HepG2 (cell line): ENCODE measurements around the gene NSF. TPM values are rescaled to one million over a fixed set of nuclear protein-coding genes. Genes with fewer than 3 reads are reported as not detected.
A peak's percentile ranks its signal among the peaks of the same experiment; 100 is the strongest.

Experiments
- ATAC-seq: fragments of 200-7000 bp; cut with Tn5 transposase; 3 replicates; pipeline ENCODE4 v1.9.1; 2020; ENCODE audit warnings: mild to moderate bottlenecking, moderate library complexity
- BruUV-seq: library from RNA; stranded (reverse); fragments of 400-500 nt; replicated peaks from 2 replicates; lab custom pipeline; 2021; lab: Mats Ljungman, UMichigan
- CTCF ChIA-PET: fragments of 300-600 bp; formaldehyde crosslinking; extraction: SDS; loops from one replicate; lab custom pipeline; 2021; ENCODE audit warnings: low total read pairs, inconsistent platforms, low intra/inter-chr PET ratio; lab: Yijun Ruan, JAX
- POLR2A ChIA-PET: fragments of 350-600 bp; sonication (Branson Sonifier 250); formaldehyde crosslinking; loops from one replicate; lab custom pipeline; 2020; ENCODE audit warnings: antibody characterized with exemption, inconsistent platforms; lab: Yijun Ruan, JAX
- DNase-seq: peaks from one replicate; pipeline ENCODE4 v3.0.0-alpha.2; 2015; ENCODE audit warnings: low spot score
- FAIRE-seq: peaks from 3 replicates; lab custom pipeline; 2011; peaks lifted over from hg19 to GRCh38; lab: Jason Lieb, UNC
- H2AFZ ChIP-seq: one replicate; pipeline ENCODE4 v1.6.1; 2011; ENCODE audit warnings: low read length, inconsistent platforms
- H3K27ac ChIP-seq: fragments of 300-600 bp; 3 replicates; pipeline ENCODE4 v1.8.0; 2011; ENCODE audit warnings: mixed run types, mild to moderate bottlenecking, mixed read lengths, low read length, inconsistent platforms; ENCODE audit not compliant: insufficient read depth; ENCODE audit errors: extremely low read length
- H3K27me3 ChIP-seq, 2 experiments: fragments of 200-600 bp in 1 of 2; 2 replicates in 1 of 2; 3 replicates in 1 of 2; pipeline versions ENCODE4 v1.6.0 to v1.8.0; 2011; ENCODE audit warnings: low read length in 2 of 2, mild to moderate bottlenecking in 2 of 2, moderate library complexity in 2 of 2, inconsistent platforms in 1 of 2; ENCODE audit not compliant: insufficient read depth in 2 of 2, control insufficient read depth in 1 of 2
- H3K36me3 ChIP-seq, 2 experiments: fragments of 200-600 bp in 1 of 2; replicated peaks in 1 of 2; 2 replicates in 1 of 2; 3 replicates in 1 of 2; pipeline versions ENCODE4 v1.5.1 to v1.8.0; 2011; ENCODE audit warnings: low read length in 2 of 2, inconsistent platforms in 1 of 2; ENCODE audit not compliant: insufficient read depth in 2 of 2, control insufficient read depth in 1 of 2
- H3K4me1 ChIP-seq: 2 replicates; pipeline ENCODE4 v1.5.1; 2012; ENCODE audit warnings: low read length, inconsistent platforms; ENCODE audit not compliant: insufficient read depth
- H3K4me2 ChIP-seq: 2 replicates; pipeline ENCODE4 v1.6.0; 2011; ENCODE audit warnings: low read depth, low read length, inconsistent platforms
- H3K4me3 ChIP-seq, 3 experiments: fragments of 200-600 bp in 1 of 3; sonication (generic), shearing (Covaris generic) in 1 of 3; replicated peaks in 1 of 3; 2 replicates each; pipeline ENCODE4 v1.5.1; 2011 to 2016; ENCODE audit warnings: low read length in 3 of 3, inconsistent platforms in 2 of 3, low read depth in 2 of 3, mild to moderate bottlenecking in 2 of 3, control low read depth in 1 of 3, mixed read lengths in 1 of 3; ENCODE audit not compliant: insufficient read depth in 1 of 3
- H3K79me2 ChIP-seq: one replicate; pipeline ENCODE4 v1.6.1; 2011; ENCODE audit warnings: low read length, inconsistent platforms; ENCODE audit not compliant: insufficient read depth
- H3K9ac ChIP-seq: 2 replicates; pipeline ENCODE4 v1.6.0; 2011; ENCODE audit warnings: mild to moderate bottlenecking, low read depth, low read length, inconsistent platforms; ENCODE audit not compliant: insufficient read depth
- H3K9me3 ChIP-seq: 2 replicates; pipeline ENCODE4 v1.5.1; 2012; ENCODE audit warnings: mild to moderate bottlenecking, low read length
- H4K20me1 ChIP-seq: 2 replicates; pipeline ENCODE4 v1.6.0; 2011; ENCODE audit warnings: inconsistent platforms, mild to moderate bottlenecking, low read length, moderate library complexity; ENCODE audit not compliant: insufficient read depth
- AGO2 ChIP-seq: fragments of 200-400 bp; formaldehyde crosslinking; optimal IDR thresholded peaks from 2 replicates; pipeline ENCODE3; 2017; ENCODE audit warnings: mild to moderate bottlenecking, low read depth, low read length, moderate library complexity
- ARNT2 ChIP-seq: sonication (generic); formaldehyde crosslinking; IDR thresholded peaks from 2 replicates; pipeline ENCODE4 v1.8.0; 2022; ENCODE audit warnings: mild to moderate bottlenecking, low read depth, missing genetic modification reagents, moderate library complexity
- DNMT3B ChIP-seq: conservative IDR thresholded peaks from 2 replicates; pipeline ENCODE4 v1.6.1; 2016; ENCODE audit warnings: missing biosample characterization, control low read depth
- FOSL2 ChIP-seq: sonication (generic); formaldehyde crosslinking; IDR thresholded peaks from 2 replicates; pipeline ENCODE4 v1.4.0; 2020; ENCODE audit warnings: missing genetic modification reagents
- FOXC1 ChIP-seq: sonication (generic); formaldehyde crosslinking; IDR thresholded peaks from 2 replicates; pipeline ENCODE4 v1.8.0; 2022; ENCODE audit warnings: mild to moderate bottlenecking, missing genetic modification reagents, borderline replicate concordance
- KDM2A ChIP-seq: sonication (generic); formaldehyde crosslinking; IDR thresholded peaks from 2 replicates; pipeline ENCODE4 v1.4.0; 2020; ENCODE audit warnings: low read depth, missing genetic modification reagents, borderline replicate concordance
- KLF13 ChIP-seq: sonication (generic); formaldehyde crosslinking; IDR thresholded peaks from 2 replicates; pipeline ENCODE4 v1.4.0; 2020; ENCODE audit warnings: mild to moderate bottlenecking, missing genetic modification reagents
- MED1 ChIP-seq: sonication (generic); formaldehyde crosslinking; IDR thresholded peaks from 2 replicates; pipeline ENCODE4 v1.4.0; 2020; ENCODE audit warnings: missing genetic modification reagents
- MXD4 ChIP-seq: IDR thresholded peaks from 2 replicates; pipeline ENCODE4 v1.6.1; 2016; ENCODE audit warnings: mild to moderate bottlenecking, missing biosample characterization, missing genetic modification reagents
- MYC ChIP-seq: sonication (generic); formaldehyde crosslinking; IDR thresholded peaks from 2 replicates; pipeline ENCODE4 v1.9.0; 2021; ENCODE audit warnings: missing genetic modification reagents, borderline replicate concordance
- NFATC3 ChIP-seq: sonication (generic); formaldehyde crosslinking; IDR thresholded peaks from 2 replicates; pipeline ENCODE4 v1.5.1; 2020; ENCODE audit warnings: mild to moderate bottlenecking, missing genetic modification reagents
- NFKB2 ChIP-seq: sonication (generic); formaldehyde crosslinking; IDR thresholded peaks from 2 replicates; pipeline ENCODE4 v1.4.0; 2020; ENCODE audit warnings: missing genetic modification reagents, borderline replicate concordance
- NFRKB ChIP-seq: fragments of 450-650 bp; IDR thresholded peaks from 2 replicates; pipeline ENCODE4 v1.6.1; 2017
- NKX3-1 ChIP-seq: sonication (generic); formaldehyde crosslinking; IDR thresholded peaks from 2 replicates; pipeline ENCODE4 v1.5.0; 2020; ENCODE audit warnings: missing genetic modification reagents
- PCBP2 ChIP-seq: fragments of 200-400 bp; formaldehyde crosslinking; optimal IDR thresholded peaks from 2 replicates; pipeline ENCODE3; 2018; ENCODE audit warnings: low read length, low read depth; ENCODE audit not compliant: poor library complexity, severe bottlenecking
- PHF8 ChIP-seq: sonication (generic); formaldehyde crosslinking; IDR thresholded peaks from 2 replicates; pipeline ENCODE4 v1.5.0; 2020; ENCODE audit warnings: missing genetic modification reagents
- RXRB ChIP-seq: IDR thresholded peaks from 2 replicates; pipeline ENCODE4 v1.6.1; 2016; ENCODE audit warnings: borderline replicate concordance, missing genetic modification reagents, missing compliant biosample characterization
- STAG1 ChIP-seq: sonication (generic); formaldehyde crosslinking; IDR thresholded peaks from 2 replicates; pipeline ENCODE4 v1.4.0; 2020; ENCODE audit warnings: missing genetic modification reagents
- TAF15 ChIP-seq: fragments of 200-400 bp; formaldehyde crosslinking; IDR thresholded peaks from one replicate; pipeline ENCODE4 v1.6.1; 2018; ENCODE audit warnings: mild to moderate bottlenecking, low read depth, low read length; ENCODE audit not compliant: poor library complexity, severe bottlenecking
- YEATS2 ChIP-seq: sonication (generic); formaldehyde crosslinking; IDR thresholded peaks from 2 replicates; pipeline ENCODE4 v1.4.0; 2020; ENCODE audit warnings: missing genetic modification reagents, borderline replicate concordance
- ZMYM2 ChIP-seq: sonication (generic); formaldehyde crosslinking; IDR thresholded peaks from 2 replicates; pipeline ENCODE4 v1.8.0; 2022; ENCODE audit warnings: mild to moderate bottlenecking, missing genetic modification reagents
- ZNF17 ChIP-seq: sonication (generic); formaldehyde crosslinking; IDR thresholded peaks from 2 replicates; pipeline ENCODE4 v1.5.0; 2020; ENCODE audit warnings: mild to moderate bottlenecking, missing genetic modification reagents
- ZNF264 ChIP-seq: sonication (generic); formaldehyde crosslinking; IDR thresholded peaks from 2 replicates; pipeline ENCODE4 v1.4.0; 2020; ENCODE audit warnings: missing genetic modification reagents
- ZNF75D ChIP-seq: sonication (generic); formaldehyde crosslinking; IDR thresholded peaks from 2 replicates; pipeline ENCODE4 v1.8.1; 2023; ENCODE audit warnings: missing genetic modification reagents, mild to moderate bottlenecking, borderline replicate concordance
- WGBS: methylation state at CpG from one replicate; pipeline ENCODE4 v1.1.6; 2017; ENCODE audit warnings: low lambda C conversion rate; 5-methylcytosine and 5-hydroxymethylcytosine counted together
- in situ Hi-C: cut with HindIII; loops from 2 replicates; pipeline ENCODE4 v1.10.0; 2017; ENCODE audit warnings: low pct_unique_long_range_greater_than_20kb; ENCODE audit not compliant: extremely low pct_ligation_motif_present
- intact Hi-C: fragments of 100-400 bp; cut with micrococcal nuclease; formaldehyde crosslinking; loops from one replicate; pipeline ENCODE4 v1.10.0; 2022; ENCODE audit not compliant: unreplicated experiment
- polyA plus RNA-seq, 8 experiments: library from polyadenylated mRNA; depleted of rRNA in 3 of 8; stranded (reverse) in 7 of 8; unstranded in 1 of 8; fragments of >200 nt; fragmentation: Illumina TruSeq in 4 of 8; extraction: Trizol in 4 of 8; gene quantifications; 2 replicates each; pipeline versions ENCODE4 v1.2.1 to v1.2.3, GENCODE V29; 2011 to 2016; ENCODE audit warnings: low read depth in 4 of 8, missing spikeins in 1 of 8, mixed read lengths in 1 of 8; ENCODE audit not compliant: insufficient read depth in 1 of 8
- total RNA-seq, 5 experiments: library from RNA; depleted of rRNA; stranded (reverse); fragments of >200 nt; fragmentation: Illumina TruSeq; extraction: Trizol; gene quantifications; 2 replicates each; pipeline ENCODE4 v1.2.3, GENCODE V29; 2016; ENCODE audit warnings: low read depth in 1 of 5
- TF ChIP-seq, protein P1 (sequence below): sonication (generic); formaldehyde crosslinking; IDR thresholded peaks from 2 replicates; pipeline ENCODE4 v1.4.0; 2020; ENCODE audit warnings: missing genetic modification reagents
- TF ChIP-seq, protein P2 (sequence below): IDR thresholded peaks from 2 replicates; pipeline ENCODE4 v1.6.1; 2016; ENCODE audit warnings: missing genetic modification reagents, missing compliant biosample characterization

The NSF gene
- total and polyA plus RNA-seq, 2 of the 13 experiments (the other 11 are each of a cell fraction or from before 2014, with no cell fraction given) = 21.9 to 37.8 TPM

DNA sequence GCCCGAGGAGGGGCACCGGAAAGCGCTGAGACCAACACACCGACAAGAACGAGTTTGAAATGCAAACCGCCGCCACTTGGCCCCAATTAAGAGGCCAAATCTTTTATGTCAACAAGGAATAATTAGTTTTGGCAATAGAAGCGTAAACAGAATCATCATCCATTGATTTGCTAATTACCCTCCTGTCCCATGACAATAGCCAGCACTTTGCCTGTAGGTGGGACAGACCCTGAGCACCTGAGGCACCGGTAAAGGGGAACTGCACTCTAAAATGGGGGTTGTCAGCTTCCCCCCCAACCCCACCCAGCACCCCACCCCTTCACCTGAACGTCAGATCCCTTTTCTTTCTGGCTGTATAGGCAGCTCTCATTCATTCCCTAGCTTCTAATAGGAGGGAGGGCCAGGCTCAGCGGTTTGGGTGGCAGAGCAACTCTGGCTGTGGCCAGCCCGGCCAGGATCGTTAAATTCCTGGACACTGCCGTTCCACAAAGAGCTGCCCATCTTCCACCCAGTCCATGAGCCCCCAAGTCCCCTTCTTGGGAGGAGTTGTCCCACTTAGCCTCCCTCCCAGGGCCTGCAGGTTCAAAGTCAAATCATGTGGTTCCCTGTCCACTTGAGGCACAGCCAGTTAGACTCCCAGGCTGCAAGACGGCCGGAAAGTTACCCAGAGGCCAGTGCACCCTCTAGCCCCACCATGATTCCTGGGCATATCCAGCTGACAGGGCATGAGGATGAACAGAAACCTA lies 182.2 kb downstream of the NSF start:
- Histone ChIP-seq H3K4me2 (peak overlapping the region; percentile 98), H3K4me3 (peak overlapping the region; percentile 67 to 82 (median 69)), H3K27ac (peak overlapping the region; percentile 71), H3K9me3 (no peaks in the 10 kb centered on the region), H3K36me3 (no peaks in the 10 kb centered on the region), H4K20me1 (no peaks in the 10 kb centered on the region), H2AFZ (no peak overlapping the region), H3K79me2 (no peaks in the 10 kb centered on the region), H3K9ac (peak overlapping the region; percentile 76), H3K27me3 (0 out of 5 replicates have a peak, but pooled peaks cover 0 to 1% of the 10 kb centered on the region in 2 experiments), H3K4me1 (peaks cover 51% of the 10 kb centered on the region)
- BruUV-seq = no TSS peak
- ChIA-PET CTCF (no interaction called here), POLR2A (interaction anchor here (1.0 kb wide), 1 partner anchor 9 kb away, joined by 3 read pairs; no protein-coding TSS in a partner anchor)
- 3% methylated on average over 16 of the region's 16 CpGs for WGBS
- FAIRE-seq (peak; percentile 18), ATAC-seq (peak; percentile 31), DNase-seq (no peak)
- intact Hi-C loops = no loop called here
- in situ Hi-C loops = no loop called here
- TF ChIP-seq AGO2 (no peak), ZNF17 (CRISPR knock-in tag) (no peak), ARNT2 (CRISPR knock-in tag) (no peak; the same call in 1 of the 2 replicates), STAG1 (no peak), NFRKB (no peak), NFKB2 (CRISPR knock-in tag) (no peak), YEATS2 (CRISPR knock-in tag) (no peak), MED1 (CRISPR knock-in tag) (no peak), RXRB (CRISPR knock-in tag) (no peak), MXD4 (no peak; the same call in 1 of the 2 replicates), ZNF264 (CRISPR knock-in tag) (no peak), NKX3-1 (CRISPR knock-in tag) (no peak), FOSL2 (CRISPR knock-in tag) (no peak), ZMYM2 (CRISPR knock-in tag) (no peak), MYC (CRISPR knock-in tag) (peak; percentile 40; the same call in 1 of the 2 replicates), FOXC1 (CRISPR knock-in tag) (0 out of 2 replicates have a peak, but pooled peaks have one; percentile 12), PHF8 (CRISPR knock-in tag) (no peak; the same call in 1 of the 2 replicates), KLF13 (CRISPR knock-in tag) (no peak), NFATC3 (CRISPR knock-in tag) (no peak), KDM2A (no peak), TAF15 (no peak), DNMT3B (CRISPR knock-in tag) (no peak), PCBP2 (no peak), ZNF75D (no peak)
- TF ChIP-seq, protein P1, sequence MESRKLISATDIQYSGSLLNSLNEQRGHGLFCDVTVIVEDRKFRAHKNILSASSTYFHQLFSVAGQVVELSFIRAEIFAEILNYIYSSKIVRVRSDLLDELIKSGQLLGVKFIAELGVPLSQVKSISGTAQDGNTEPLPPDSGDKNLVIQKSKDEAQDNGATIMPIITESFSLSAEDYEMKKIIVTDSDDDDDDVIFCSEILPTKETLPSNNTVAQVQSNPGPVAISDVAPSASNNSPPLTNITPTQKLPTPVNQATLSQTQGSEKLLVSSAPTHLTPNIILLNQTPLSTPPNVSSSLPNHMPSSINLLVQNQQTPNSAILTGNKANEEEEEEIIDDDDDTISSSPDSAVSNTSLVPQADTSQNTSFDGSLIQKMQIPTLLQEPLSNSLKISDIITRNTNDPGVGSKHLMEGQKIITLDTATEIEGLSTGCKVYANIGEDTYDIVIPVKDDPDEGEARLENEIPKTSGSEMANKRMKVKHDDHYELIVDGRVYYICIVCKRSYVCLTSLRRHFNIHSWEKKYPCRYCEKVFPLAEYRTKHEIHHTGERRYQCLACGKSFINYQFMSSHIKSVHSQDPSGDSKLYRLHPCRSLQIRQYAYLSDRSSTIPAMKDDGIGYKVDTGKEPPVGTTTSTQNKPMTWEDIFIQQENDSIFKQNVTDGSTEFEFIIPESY (CRISPR knock-in tag) = no peak
- TF ChIP-seq, protein P2, sequence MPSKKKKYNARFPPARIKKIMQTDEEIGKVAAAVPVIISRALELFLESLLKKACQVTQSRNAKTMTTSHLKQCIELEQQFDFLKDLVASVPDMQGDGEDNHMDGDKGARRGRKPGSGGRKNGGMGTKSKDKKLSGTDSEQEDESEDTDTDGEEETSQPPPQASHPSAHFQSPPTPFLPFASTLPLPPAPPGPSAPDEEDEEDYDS (CRISPR knock-in tag) = no peak
